SH-SY5Y (cell line): ENCODE data around the gene TNPO3.

ENCODE experiments used
- GATA2 ChIP-seq: IDR thresholded peaks from 2 replicates; pipeline ENCODE4 v1.6.1; 2011; ENCODE audit warnings: mild to moderate bottlenecking, low read depth, low read length
- GATA3 ChIP-seq: IDR thresholded peaks from 2 replicates; pipeline ENCODE4 v1.6.1; 2011; ENCODE audit warnings: low read depth, mild to moderate bottlenecking, low read length, moderate library complexity

The TNPO3 gene

GRCh38 chr7:128941946-128942526, 112.9 kb downstream of the TNPO3 start:
- no peak for TF ChIP-seq GATA3
- no peak for TF ChIP-seq GATA2

DNA sequence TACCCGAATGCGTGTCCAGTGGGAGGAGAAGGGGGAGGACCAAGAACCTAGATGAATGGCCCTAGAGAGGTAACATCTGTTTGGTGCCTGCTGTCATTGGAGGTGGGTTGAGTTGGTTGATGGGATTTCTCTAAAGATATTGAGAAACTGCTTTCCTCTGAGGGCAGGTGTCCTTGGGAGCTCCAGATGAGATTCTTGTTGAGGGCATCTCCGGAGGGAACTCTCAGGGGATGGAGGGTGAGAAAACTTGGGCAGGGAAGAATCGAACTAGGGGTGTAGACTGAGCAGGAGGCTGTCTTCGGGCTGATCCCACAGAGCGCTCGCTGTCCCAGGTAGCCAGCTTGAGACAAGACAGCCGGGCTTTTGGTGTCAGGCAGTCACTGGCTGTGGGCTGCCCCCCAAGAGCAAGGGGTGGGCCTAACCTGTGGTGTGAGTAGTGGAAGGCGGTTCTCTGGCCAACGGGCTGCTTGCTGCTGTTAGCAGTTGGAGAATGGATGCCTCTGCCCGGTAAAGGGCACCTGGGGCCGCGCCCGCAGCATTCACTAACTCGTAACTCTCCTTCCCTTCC, 113.5 kb downstream of the TNPO3 start:
- no peak for TF ChIP-seq GATA2

DNA sequence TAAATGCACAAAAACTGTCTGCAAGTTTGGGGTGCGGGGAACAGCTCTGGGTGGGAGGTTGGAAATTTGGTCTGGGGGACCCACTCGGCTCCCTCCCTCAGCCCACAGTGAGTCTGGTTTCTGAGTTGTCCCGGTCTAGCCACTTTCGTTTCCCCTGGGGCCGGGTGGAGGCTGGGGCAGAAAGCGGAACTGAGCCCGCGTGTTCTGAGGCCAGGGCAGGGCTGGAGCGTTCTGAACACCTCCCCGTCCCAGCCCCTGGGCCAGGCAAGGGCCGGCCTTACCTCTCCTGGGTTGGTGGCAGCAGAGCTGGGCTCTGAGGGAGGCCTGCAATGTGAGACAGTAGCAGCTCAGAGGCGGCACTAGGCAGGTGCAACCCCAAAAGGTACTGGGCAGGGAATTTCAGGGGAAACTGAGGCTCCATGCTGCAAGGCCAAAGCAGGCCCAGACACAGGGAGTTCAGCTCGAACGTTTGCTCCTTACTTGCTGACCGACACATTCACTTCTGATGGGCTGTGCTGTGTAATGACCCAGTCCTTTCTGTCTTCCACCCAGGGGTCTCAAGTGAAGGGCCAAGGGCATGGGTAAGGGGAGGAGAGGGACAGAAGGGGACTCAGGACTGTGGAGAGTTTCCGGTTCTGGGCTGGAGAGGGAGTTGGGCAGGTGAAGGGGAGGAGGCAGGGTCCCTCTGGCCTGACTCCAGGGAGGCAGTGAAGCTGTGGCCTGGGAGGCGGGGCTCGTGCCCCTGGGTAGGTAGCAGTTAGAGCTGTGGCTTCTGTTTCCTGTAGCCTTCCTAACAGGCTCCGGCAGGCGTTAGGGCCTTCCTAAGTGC, 114.2 kb downstream of the TNPO3 start:
- no peak for TF ChIP-seq GATA3
- TF ChIP-seq GATA2: no peak

- no peak for TF ChIP-seq GATA3
- TF ChIP-seq GATA2: no peak
Measured at GRCh38 chr7:128939861-128940410, 115.0 kb downstream of the TNPO3 start.

- TF ChIP-seq GATA3 (no peak), GATA2 (no peak)
Measured at GRCh38 chr7:128939075-128939860, 115.6 kb downstream of the TNPO3 start.

DNA sequence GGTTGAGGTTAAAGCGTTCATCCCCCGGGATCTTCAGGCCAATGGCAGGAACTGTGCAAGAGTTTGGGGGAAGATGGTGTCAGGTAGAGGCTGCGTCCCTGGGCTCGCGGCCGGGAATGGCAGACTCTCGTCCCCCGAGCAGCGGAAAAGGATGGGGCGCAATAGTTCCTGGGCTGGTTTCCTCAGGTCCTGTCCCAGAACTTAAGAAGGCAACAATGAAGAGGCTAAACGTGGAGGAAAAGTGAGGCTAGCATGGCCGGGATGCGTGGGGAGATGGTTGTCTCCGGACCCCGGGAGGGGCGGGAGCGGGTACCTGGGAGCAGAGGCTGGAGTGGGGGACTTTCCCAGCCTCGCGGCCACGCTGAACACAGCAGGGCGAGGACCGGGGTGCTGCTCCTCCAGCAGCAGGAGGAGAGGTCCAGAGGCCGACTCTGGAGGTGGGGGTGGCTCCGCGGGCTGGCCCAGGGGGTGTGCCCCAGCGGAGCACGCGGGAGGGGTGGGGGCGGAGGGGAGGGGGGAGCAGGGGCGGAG, 116.3 kb downstream of the TNPO3 start:
- TF ChIP-seq GATA3: no peak
- TF ChIP-seq GATA2: no peak

DNA sequence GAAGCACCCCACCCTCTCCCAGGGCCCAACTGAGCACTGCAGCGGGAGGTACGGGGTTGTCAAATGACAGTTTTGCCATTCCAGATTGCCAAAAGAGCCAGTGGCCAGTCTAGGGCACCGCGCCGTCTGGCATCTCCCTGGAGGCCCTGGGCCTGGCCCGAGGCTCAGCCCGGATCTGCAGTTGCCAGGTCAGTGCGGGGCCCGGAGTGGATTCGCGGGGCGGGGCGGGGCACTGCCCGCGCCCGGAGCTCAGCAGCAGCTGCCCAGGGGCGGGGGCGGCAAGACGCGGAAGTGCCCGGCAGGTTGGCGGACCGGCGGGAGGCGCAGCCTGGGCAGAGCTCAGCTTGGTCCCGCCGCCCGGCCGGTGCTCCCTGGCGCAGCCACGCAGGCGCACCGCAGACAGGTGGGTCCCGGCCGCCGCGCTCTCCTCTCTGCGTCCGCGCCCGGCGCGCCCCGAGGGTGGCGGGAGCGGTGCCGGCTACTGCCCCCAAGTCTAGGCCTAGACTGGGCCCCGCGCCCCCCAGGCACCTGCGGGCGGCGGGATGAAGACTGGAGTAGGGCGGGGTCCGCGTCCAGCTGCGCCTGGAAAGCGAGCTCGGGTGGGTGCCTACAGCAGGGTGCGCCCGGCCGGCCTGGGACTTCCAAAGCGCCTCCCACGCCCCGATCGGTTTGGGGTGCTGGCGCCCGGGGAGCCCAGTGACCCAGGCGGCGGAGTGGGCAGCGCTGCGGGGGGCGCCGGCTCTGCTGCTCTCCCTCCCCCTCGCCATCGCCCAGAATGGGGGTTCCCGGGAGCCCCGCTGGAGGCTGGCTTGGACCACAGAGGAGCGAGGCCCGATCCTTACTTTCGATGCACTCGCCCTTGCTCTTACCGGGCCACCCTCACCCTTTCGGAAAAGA, 117.0 kb downstream of the TNPO3 start, which contains the start of gene IRF5:
TSS of gene IRF5 (plus strand) at position 281 of the 897 bp plus-strand sequence. CDS start 4,155 bp downstream, outside the sequence.
- TF ChIP-seq GATA2 (no peak), GATA3 (no peak)

GRCh38 chr7:128937271-128937646, 117.7 kb downstream of the TNPO3 start:
- TF ChIP-seq GATA2 (no peak), GATA3 (no peak)

DNA sequence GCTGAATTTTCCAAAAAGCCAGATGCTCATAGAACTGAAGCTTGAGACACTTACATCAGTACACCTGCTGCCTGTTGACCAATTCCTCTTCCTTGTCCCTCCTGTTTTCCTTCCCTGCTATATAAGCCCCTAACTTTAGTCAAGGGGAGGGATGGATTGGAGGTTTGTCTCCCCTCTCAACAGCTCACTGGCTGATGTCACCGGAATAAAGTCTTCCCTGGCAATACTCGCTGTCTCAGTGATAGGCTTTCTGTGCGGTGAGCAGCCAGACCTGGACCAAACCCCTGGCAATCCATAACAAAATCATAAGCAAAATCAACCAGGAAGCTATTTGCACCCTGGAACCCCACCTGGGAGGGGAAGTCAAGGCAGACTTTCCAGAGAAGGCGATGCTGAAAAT, 118.1 kb downstream of the TNPO3 start:
- no peak for TF ChIP-seq GATA2
- TF ChIP-seq GATA3: no peak

DNA sequence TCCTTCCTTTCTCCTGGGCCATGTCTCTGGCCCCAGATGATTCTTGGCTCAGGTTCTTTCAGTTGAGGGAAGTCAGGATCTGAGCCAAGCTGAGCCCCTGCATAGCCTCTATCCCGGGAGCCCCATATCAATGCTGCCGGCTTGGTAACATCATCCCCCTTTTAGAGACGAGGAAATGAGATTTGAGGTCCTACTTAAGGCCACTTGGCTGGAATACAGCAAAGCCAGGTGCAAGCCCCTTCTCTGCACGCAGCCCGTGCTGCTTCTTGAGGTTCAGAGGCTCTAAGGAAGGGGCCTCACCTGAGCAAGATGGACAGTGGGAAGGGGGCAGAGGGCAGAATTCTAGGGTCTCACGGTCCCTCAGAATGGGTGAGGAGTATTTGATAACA, 119.6 kb downstream of the TNPO3 start:
- TF ChIP-seq GATA2 (no peak), GATA3 (no peak)

- TF ChIP-seq GATA3: no peak
- no peak for TF ChIP-seq GATA2
Measured at GRCh38 chr7:128934361-128935341, 120.3 kb downstream of the TNPO3 start.
